ENCODE data around the gene ALPG. TPM values are rescaled to one million over a fixed set of nuclear protein-coding genes. Genes with fewer than 3 reads are reported as not detected.

ALPG gene
- total and polyA plus RNA-seq, 9 of the 15 experiments (the other 6 are each of a cell fraction or from before 2014, with no cell fraction given) = not detected

DNA sequence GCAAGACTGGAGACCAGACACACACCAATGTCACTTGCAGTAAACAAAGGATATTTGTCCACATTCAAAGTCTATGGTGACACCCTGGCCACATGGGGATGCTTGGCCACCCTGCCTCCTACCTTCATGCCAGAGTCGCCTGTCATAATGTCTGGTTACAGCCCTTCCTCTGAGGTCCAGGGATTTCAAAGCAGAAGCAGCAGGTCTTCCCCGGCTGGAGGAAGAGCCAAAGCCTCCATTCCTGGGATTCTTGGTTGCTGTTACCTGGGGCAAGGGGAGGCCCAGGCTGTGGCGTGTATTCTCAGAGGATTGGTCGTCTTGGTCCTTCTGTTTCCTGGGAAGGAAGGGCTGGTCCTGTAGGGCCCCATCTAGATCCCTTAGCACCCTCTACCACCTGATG is 30.4 kb upstream of the ALPG start:
- TF ChIP-seq, protein P1, sequence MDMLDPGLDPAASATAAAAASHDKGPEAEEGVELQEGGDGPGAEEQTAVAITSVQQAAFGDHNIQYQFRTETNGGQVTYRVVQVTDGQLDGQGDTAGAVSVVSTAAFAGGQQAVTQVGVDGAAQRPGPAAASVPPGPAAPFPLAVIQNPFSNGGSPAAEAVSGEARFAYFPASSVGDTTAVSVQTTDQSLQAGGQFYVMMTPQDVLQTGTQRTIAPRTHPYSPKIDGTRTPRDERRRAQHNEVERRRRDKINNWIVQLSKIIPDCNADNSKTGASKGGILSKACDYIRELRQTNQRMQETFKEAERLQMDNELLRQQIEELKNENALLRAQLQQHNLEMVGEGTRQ (CRISPR knock-in tag; IDR thresholded peaks at IDR 0.05) = no peak
- TF ChIP-seq HSF4 (CRISPR knock-in tag; IDR thresholded peaks at IDR 0.05; ENCODE audit: borderline replicate concordance) (no peak), ZNF717 (CRISPR knock-in tag; IDR thresholded peaks at IDR 0.05) (no peak), ZNF311 (CRISPR knock-in tag; IDR thresholded peaks at IDR 0.05) (no peak), ZNF586 (CRISPR knock-in tag; conservative IDR thresholded peaks at IDR 0.05) (no peak), E2F3 (CRISPR knock-in tag; IDR thresholded peaks at IDR 0.05) (no peak), PHF21A (IDR thresholded peaks at IDR 0.05; ENCODE audit: borderline replicate concordance, low read depth) (no peak), NRF1 (conservative IDR thresholded peaks at IDR 0.05 in 1 of 2, IDR thresholded peaks at IDR 0.05 in 1 of 2) (no peak), SMAD1 (IDR thresholded peaks at IDR 0.05; ENCODE audit: low read depth, low read length, partially characterized antibody) (no peak), ZNF232 (CRISPR knock-in tag; IDR thresholded peaks at IDR 0.05) (no peak), CBX8 (IDR thresholded peaks at IDR 0.05; ENCODE audit: borderline replicate concordance, extremely low read depth, low read depth, low read length, poor library complexity, severe bottlenecking) (no peak)
- TF ChIP-seq, protein P2, sequence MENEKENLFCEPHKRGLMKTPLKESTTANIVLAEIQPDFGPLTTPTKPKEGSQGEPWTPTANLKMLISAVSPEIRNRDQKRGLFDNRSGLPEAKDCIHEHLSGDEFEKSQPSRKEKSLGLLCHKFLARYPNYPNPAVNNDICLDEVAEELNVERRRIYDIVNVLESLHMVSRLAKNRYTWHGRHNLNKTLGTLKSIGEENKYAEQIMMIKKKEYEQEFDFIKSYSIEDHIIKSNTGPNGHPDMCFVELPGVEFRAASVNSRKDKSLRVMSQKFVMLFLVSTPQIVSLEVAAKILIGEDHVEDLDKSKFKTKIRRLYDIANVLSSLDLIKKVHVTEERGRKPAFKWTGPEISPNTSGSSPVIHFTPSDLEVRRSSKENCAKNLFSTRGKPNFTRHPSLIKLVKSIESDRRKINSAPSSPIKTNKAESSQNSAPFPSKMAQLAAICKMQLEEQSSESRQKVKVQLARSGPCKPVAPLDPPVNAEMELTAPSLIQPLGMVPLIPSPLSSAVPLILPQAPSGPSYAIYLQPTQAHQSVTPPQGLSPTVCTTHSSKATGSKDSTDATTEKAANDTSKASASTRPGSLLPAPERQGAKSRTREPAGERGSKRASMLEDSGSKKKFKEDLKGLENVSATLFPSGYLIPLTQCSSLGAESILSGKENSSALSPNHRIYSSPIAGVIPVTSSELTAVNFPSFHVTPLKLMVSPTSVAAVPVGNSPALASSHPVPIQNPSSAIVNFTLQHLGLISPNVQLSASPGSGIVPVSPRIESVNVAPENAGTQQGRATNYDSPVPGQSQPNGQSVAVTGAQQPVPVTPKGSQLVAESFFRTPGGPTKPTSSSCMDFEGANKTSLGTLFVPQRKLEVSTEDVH (IDR thresholded peaks at IDR 0.05; ENCODE audit: low read depth, partially characterized antibody) = no peak
- TF ChIP-seq, protein P3, sequence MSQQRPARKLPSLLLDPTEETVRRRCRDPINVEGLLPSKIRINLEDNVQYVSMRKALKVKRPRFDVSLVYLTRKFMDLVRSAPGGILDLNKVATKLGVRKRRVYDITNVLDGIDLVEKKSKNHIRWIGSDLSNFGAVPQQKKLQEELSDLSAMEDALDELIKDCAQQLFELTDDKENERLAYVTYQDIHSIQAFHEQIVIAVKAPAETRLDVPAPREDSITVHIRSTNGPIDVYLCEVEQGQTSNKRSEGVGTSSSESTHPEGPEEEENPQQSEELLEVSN (IDR thresholded peaks at IDR 0.05; ENCODE audit: borderline replicate concordance in 1 of 2, extremely low read depth in 1 of 2, insufficient read depth in 1 of 2, insufficient read length in 1 of 2, low read depth in 1 of 2, low read length in 1 of 2, poor library complexity in 1 of 2, severe bottlenecking in 1 of 2) = no peak
- H3K9ac ChIP-seq (ENCODE audit: insufficient read depth in 1 of 2, low read depth in 2 of 2, low read length in 2 of 2) = no peak overlapping the region
- ATAC-seq (no peak), DNase-seq (ENCODE audit: extremely low read depth in 1 of 4, low spot score in 3 of 4) (no peak), FAIRE-seq (no peak)
- WGBS (ENCODE audit: insufficient coverage, low coverage, missing lambda C conversion rate) = 0% methylated on average over 4 of the region's 4 CpGs
- no peaks in the 10 kb centered on the region for H3K9me3 ChIP-seq (replicated peaks; ENCODE audit: control insufficient read depth, insufficient read depth, low read depth, low read length)
- peaks cover 0 to 8% of the 10 kb centered on the region in 2 experiments; a peak in 1 of 5 replicates for H3K4me1 ChIP-seq (replicated peaks in 1 of 2; ENCODE audit: control insufficient read depth in 2 of 2, insufficient read depth in 2 of 2, low read length in 2 of 2)
- H4K20me1 ChIP-seq (replicated peaks; ENCODE audit: control insufficient read depth, insufficient read depth, low read length) = no peaks in the 10 kb centered on the region
- no peaks in the 10 kb centered on the region for H3K36me3 ChIP-seq (ENCODE audit: control insufficient read depth, insufficient read depth, low read length)
- peaks cover 0 to 26% of the 10 kb centered on the region in 2 experiments; a peak in 4 of 5 replicates for H3K27me3 ChIP-seq (ENCODE audit: control insufficient read depth in 2 of 2, insufficient read depth in 2 of 2, low read length in 2 of 2)
- no peaks in the 10 kb centered on the region for H3K79me2 ChIP-seq (ENCODE audit: control insufficient read depth, insufficient read depth, low read length)
- H3K4me2 ChIP-seq (ENCODE audit: insufficient read depth, low read length) = no peak overlapping the region
- intact Hi-C loops (cut with micrococcal nuclease) = no loop called here
- no TSS peak for BruUV-seq (replicated peaks)
- in situ Hi-C loops (cut with MboI) = no loop called here
- POLR2A ChIA-PET = no interaction called here
- CTCF ChIA-PET (ENCODE audit: low intra/inter-chr PET ratio) = no interaction called here
- H2AFZ ChIP-seq (ENCODE audit: low read depth, low read length) = no peak overlapping the region
- H3K27ac ChIP-seq (ENCODE audit: extremely low read depth, low read depth, low read length) = no peak overlapping the region
- no peaks in the 10 kb centered on the region for H3K9me1 ChIP-seq (ENCODE audit: control insufficient read depth, insufficient read depth, low read length)
- no peak overlapping the region for H3K4me3 ChIP-seq
